GM18909 (cell line): ENCODE results near the gene ARL5A.
A peak's percentile ranks its signal among the peaks of the same experiment; 100 is the strongest.

Source experiments
- ATAC-seq: cut with Tn5 transposase; IDR thresholded peaks from one replicate; pipeline ENCODE4 v1.9.1; 2021; ENCODE audit warnings: mild to moderate bottlenecking; ENCODE audit not compliant: unreplicated experiment, poor library complexity

The ARL5A gene

GRCh38 chr2:151841047-151841424 is 12.8 kb upstream of the ARL5A start:
- ATAC-seq = no peak

- ATAC-seq = peak; percentile 99
Observed at GRCh38 chr2:151840216-151841046, 12.2 kb upstream of the ARL5A start.

- ATAC-seq = no peak
Observed at GRCh38 chr2:151837926-151838325, 9.7 kb upstream of the ARL5A start.

GRCh38 chr2:151833984-151834383 is 5.8 kb upstream of the ARL5A start:
- ATAC-seq = peak; percentile 65

GRCh38 chr2:151830961-151831360 is 2.7 kb upstream of the ARL5A start:
- ATAC-seq = no peak

GRCh38 chr2:151828890-151829324 is 686 bp upstream of the ARL5A start:
- ATAC-seq = no peak

GRCh38 chr2:151827564-151828142 is 568 bp downstream of the ARL5A start:
- ATAC-seq = peak; percentile 25

GRCh38 chr2:151826737-151827157 is 1.5 kb downstream of the ARL5A start:
- ATAC-seq = no peak

- no peak for ATAC-seq
Observed at GRCh38 chr2:151824886-151825285, 3.3 kb downstream of the ARL5A start.

- ATAC-seq = no peak
Observed at GRCh38 chr2:151823651-151824050, 4.6 kb downstream of the ARL5A start.

GRCh38 chr2:151819920-151820319 is 8.3 kb downstream of the ARL5A start:
- peak; percentile 60 for ATAC-seq

- no peak for ATAC-seq
Observed at GRCh38 chr2:151817929-151818328, 10.3 kb downstream of the ARL5A start.

- ATAC-seq = no peak
Observed at GRCh38 chr2:151816843-151817242, 11.4 kb downstream of the ARL5A start.

GRCh38 chr2:151815821-151816489 is 12.3 kb downstream of the ARL5A start:
- no peak for ATAC-seq

- no peak for ATAC-seq
Observed at GRCh38 chr2:151810489-151810888, 17.7 kb downstream of the ARL5A start.

GRCh38 chr2:151809073-151809383 is 19.2 kb downstream of the ARL5A start:
- no peak for ATAC-seq

- ATAC-seq = peak; percentile 58
Observed at GRCh38 chr2:151808258-151809072, 19.8 kb downstream of the ARL5A start.

GRCh38 chr2:151805961-151806360 is 22.3 kb downstream of the ARL5A start:
- no peak for ATAC-seq

GRCh38 chr2:151805343-151805742 is 22.9 kb downstream of the ARL5A start:
- no peak for ATAC-seq

- ATAC-seq = no peak
Observed at GRCh38 chr2:151803811-151804210, 24.4 kb downstream of the ARL5A start.

- no peak for ATAC-seq
Observed at GRCh38 chr2:151802315-151802714, 25.9 kb downstream of the ARL5A start.
